Measurements from ENCODE around the gene MUTYH. TPM values are rescaled to one million over a fixed set of nuclear protein-coding genes. Genes with fewer than 3 reads are reported as not detected.

The MUTYH gene
- total and polyA plus RNA-seq, 9 donors, result 10.6 to 38.8 (median 25.3) TPM

DNA sequence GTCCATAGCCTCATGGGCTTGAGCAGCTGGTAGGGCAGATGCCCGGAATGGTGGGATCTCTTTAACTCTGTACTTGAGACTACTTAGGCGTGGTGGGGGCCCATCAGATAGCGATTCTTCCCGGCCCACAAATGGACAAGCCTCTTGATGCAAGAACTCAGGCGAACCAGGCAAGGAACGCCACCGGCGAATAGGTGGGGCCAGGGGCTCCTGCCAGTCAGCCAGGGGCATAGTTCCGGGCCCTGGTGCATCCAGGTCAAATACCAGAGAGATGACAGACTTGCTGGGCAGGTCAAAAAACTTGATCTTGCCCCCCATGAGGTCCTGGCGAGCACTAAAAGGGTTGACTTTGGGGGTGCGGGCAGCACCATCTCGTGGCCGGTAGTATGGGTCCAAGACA, 4.8 kb upstream of the MUTYH start:
- WGBS, 3 donors, result 88 to 94% (median 92%) methylated on average over 13 of the region's 13 CpGs
- Histone ChIP-seq H3K36me3 (no peaks in the 10 kb centered on the region), H3K4me1 (ENCODE audit: insufficient read depth) (peaks cover 19% of the 10 kb centered on the region)

DNA sequence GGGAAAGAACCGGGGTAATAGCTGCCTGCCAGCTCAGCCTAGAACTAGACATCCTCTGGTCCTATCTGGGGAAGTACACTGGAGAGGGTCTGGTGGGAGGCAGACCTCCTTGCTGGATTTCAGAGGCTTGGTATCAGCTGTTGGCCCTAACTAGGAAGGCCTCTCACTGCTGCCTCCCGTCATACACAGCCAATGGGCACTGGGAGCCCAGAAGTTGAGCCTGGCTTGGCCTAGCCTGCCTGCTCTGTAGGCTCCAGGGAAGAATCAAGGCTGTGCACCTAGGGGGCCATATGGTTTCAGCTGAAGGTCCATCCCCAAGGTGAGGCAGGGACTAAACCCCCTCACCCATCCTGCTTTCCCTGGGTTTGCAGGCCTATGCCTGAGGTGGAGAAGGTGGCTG, 4.3 kb upstream of the MUTYH start:
- TF ChIP-seq, protein P1, sequence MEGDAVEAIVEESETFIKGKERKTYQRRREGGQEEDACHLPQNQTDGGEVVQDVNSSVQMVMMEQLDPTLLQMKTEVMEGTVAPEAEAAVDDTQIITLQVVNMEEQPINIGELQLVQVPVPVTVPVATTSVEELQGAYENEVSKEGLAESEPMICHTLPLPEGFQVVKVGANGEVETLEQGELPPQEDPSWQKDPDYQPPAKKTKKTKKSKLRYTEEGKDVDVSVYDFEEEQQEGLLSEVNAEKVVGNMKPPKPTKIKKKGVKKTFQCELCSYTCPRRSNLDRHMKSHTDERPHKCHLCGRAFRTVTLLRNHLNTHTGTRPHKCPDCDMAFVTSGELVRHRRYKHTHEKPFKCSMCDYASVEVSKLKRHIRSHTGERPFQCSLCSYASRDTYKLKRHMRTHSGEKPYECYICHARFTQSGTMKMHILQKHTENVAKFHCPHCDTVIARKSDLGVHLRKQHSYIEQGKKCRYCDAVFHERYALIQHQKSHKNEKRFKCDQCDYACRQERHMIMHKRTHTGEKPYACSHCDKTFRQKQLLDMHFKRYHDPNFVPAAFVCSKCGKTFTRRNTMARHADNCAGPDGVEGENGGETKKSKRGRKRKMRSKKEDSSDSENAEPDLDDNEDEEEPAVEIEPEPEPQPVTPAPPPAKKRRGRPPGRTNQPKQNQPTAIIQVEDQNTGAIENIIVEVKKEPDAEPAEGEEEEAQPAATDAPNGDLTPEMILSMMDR (IDR thresholded peaks at IDR 0.05), result no peak
- TF ChIP-seq EP300 (IDR thresholded peaks at IDR 0.05) (no peak), POLR2A (IDR thresholded peaks at IDR 0.05) (no peak)
- 94 to 100% (median 96%) methylated on average over 2 of the region's 2 CpGs for WGBS, 3 donors
- intact Hi-C loops (cut with DNase I), result loop anchor here in 1 of 4 donors (10.0 kb wide), 1 partner anchor 240 kb away; the partner anchor contains the start of gene NASP

More for the DNA sequence above, 4.8 kb upstream of the MUTYH start:
- no peak overlapping the region for H3K27ac ChIP-seq
- TF ChIP-seq POLR2A (IDR thresholded peaks at IDR 0.05), result no peak
- TF ChIP-seq EP300 (IDR thresholded peaks at IDR 0.05), result no peak
- TF ChIP-seq, protein P1 (IDR thresholded peaks at IDR 0.05), result no peak
- no peaks in the 10 kb centered on the region for H3K27me3 ChIP-seq
- no peaks in the 10 kb centered on the region for H3K9me3 ChIP-seq
- DNase-seq, result no peak
- H3K4me3 ChIP-seq, result no peak overlapping the region
- intact Hi-C loops (cut with DNase I), result loop anchor here in 1 of 4 donors (10.0 kb wide), 1 partner anchor 240 kb away; the partner anchor contains the start of gene NASP

DNA sequence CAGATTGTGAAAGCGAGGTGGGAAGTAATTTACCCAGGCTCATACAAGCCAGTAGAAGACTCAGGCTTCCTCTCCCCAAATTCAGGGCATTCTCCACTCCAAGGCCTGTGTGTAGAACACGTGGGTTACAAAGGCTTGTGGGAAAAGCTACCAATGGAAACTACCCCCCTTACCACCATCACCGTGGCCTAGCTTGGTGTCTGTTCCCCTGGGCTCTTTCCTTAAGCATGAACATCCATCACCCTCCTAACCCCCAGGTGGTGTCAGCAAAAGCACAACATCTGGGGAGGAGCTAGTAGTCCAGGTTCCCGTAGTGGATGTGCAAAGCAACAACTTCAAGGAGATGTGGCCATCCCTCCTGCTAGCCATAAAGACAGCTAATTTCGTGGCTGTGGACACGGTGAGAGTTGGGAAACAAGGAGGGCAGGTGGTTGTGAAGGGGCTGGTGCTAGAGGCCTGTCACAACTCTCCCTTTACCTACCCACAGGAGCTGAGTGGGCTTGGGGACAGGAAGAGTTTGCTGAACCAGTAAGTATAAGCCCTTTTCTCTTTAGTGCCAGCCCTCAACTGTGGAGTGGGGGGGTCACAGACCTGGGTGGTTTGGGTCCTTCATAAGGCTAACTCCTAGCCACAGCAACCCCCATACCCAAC, 701 bp upstream of the MUTYH start:
- Histone ChIP-seq H3K4me3 (peak overlapping the region; percentile 55), H3K4me1 (ENCODE audit: insufficient read depth) (peaks cover 7% of the 10 kb centered on the region), H3K27ac (peak overlapping the region; percentile 77 to 89), H3K36me3 (no peaks in the 10 kb centered on the region), H3K9me3 (no peaks in the 10 kb centered on the region), H3K27me3 (no peaks in the 10 kb centered on the region)
- WGBS, 3 donors, result 17 to 25% (median 23%) methylated on average over 6 of the region's 6 CpGs
- TF ChIP-seq POLR2A (IDR thresholded peaks at IDR 0.05) (no peak), EP300 (IDR thresholded peaks at IDR 0.05) (no peak)
- TF ChIP-seq, protein P1 (IDR thresholded peaks at IDR 0.05), result no peak
- no peak for DNase-seq
- intact Hi-C loops (cut with DNase I), result loop anchor here in 1 of 4 donors (10.0 kb wide), 1 partner anchor 244 kb away; the partner anchor contains the start of gene NASP

More for the DNA sequence above, 4.3 kb upstream of the MUTYH start:
- Histone ChIP-seq H3K27me3 (no peaks in the 10 kb centered on the region), H3K4me3 (no peak overlapping the region), H3K4me1 (ENCODE audit: insufficient read depth) (peaks cover 19% of the 10 kb centered on the region), H3K36me3 (no peaks in the 10 kb centered on the region), H3K9me3 (no peaks in the 10 kb centered on the region), H3K27ac (no peak overlapping the region)
- no peak for DNase-seq

DNA sequence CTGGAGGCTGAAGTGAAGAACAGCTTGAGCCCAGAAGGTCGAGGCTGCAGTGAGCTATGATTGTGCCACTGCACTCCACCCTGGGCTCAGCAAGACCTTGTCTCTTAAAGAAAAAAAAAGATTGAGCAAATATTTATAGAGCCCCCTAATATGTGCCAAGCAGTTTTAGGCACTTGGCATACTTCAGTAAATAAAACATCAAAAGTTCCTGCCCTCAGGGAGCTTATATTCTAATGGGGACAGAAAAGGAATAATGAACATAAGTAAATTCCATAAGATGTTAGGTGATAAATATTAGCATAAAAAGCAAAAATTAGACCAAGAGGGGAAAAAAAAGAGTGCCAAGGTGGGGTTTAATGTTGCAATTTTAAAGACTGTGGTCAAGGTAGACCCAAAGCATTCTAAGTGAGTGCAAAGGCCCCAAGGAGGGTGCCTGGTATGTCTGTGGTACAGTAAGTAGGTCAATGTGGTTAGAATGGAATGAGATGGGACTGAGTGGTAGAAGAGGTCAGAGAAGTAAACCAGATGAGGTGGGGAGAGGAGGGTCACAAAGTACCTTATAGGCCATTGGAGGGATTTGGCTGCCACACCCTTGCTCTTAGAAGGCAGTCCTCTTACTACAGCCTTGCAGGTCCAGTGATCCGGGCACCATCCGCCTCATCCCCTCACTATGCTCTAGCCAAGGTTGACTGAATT, 2.5 kb downstream of the MUTYH start:
- DNase-seq, result no peak
- Histone ChIP-seq H3K9me3 (no peaks in the 10 kb centered on the region), H3K36me3 (no peaks in the 10 kb centered on the region), H3K4me3 (no peak overlapping the region), H3K27ac (no peak overlapping the region), H3K27me3 (no peaks in the 10 kb centered on the region), H3K4me1 (ENCODE audit: insufficient read depth) (peaks cover 7% of the 10 kb centered on the region)
- TF ChIP-seq EP300 (IDR thresholded peaks at IDR 0.05) (no peak), POLR2A (IDR thresholded peaks at IDR 0.05) (no peak)
- TF ChIP-seq, protein P1 (IDR thresholded peaks at IDR 0.05), result no peak
- intact Hi-C loops (cut with DNase I), result no loop called here
- 84 to 91% (median 91%) methylated on average over 3 of the region's 3 CpGs for WGBS, 3 donors

Data from ovary (tissue), 9 donors.